Sigmoid colon (tissue), 4 donors: ENCODE results near the gene SUN2.

Experiments
- POLR2A ChIP-seq, 2 donors: fragments of 450-650 bp; IDR thresholded peaks; one replicate each; pipeline ENCODE4 v1.6.1; 2016; ENCODE audit warnings: antibody characterized with exemption in 2 of 2, mild to moderate bottlenecking in 2 of 2, moderate library complexity in 2 of 2
- POLR2AphosphoS5 ChIP-seq, 4 donors: sonication (generic); formaldehyde crosslinking; IDR thresholded peaks; one replicate each; pipeline ENCODE4 v1.6.1; 2017; ENCODE audit warnings: antibody characterized with exemption in 4 of 4
- TF ChIP-seq, protein P1 (sequence below), 4 experiments: fragments of 450-650 bp in 3 of 4; fragments of 200-600 bp in 1 of 4; IDR thresholded peaks; one replicate each; pipeline ENCODE4 v1.5.1; 2016 to 2019; ENCODE audit warnings: antibody characterized with exemption in 4 of 4, mild to moderate bottlenecking in 3 of 4, moderate library complexity in 2 of 4

DNA sequence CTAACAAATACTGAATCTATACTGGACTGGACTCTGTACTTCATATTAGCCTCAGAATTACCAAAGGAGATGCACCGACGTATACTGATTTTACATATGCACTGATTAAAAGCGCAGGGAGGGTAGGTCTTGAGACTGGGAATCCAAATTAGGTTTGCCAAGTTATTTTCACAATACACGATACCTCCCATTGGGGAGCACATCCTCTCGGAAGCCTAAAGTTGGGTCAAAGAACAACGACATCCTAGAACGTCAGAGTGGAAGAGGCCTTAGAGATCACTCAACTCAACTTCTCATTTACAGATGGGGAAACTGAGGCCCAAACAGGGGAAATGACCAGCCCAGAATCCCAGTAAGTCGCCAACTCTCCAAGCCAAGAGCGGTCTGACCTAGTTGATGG lies 37.5 kb upstream of the SUN2 start:
- TF ChIP-seq, protein P1, sequence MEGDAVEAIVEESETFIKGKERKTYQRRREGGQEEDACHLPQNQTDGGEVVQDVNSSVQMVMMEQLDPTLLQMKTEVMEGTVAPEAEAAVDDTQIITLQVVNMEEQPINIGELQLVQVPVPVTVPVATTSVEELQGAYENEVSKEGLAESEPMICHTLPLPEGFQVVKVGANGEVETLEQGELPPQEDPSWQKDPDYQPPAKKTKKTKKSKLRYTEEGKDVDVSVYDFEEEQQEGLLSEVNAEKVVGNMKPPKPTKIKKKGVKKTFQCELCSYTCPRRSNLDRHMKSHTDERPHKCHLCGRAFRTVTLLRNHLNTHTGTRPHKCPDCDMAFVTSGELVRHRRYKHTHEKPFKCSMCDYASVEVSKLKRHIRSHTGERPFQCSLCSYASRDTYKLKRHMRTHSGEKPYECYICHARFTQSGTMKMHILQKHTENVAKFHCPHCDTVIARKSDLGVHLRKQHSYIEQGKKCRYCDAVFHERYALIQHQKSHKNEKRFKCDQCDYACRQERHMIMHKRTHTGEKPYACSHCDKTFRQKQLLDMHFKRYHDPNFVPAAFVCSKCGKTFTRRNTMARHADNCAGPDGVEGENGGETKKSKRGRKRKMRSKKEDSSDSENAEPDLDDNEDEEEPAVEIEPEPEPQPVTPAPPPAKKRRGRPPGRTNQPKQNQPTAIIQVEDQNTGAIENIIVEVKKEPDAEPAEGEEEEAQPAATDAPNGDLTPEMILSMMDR (IDR thresholded peaks at IDR 0.05) = no peak
- no peak for TF ChIP-seq POLR2A (IDR thresholded peaks at IDR 0.05)
- TF ChIP-seq POLR2AphosphoS5 (IDR thresholded peaks at IDR 0.05) = no peak
